Measurements from ENCODE around the gene DCAF8L2.

The DCAF8L2 gene

GRCh38 chrX:27775984-27776383 is 185.8 kb downstream of the DCAF8L2 start:
- ATAC-seq (ENCODE audit: low read depth) (no peak), DNase-seq (ENCODE audit: low spot score) (no peak)
- Histone ChIP-seq H3K27me3 (ENCODE audit: insufficient read depth, poor library complexity, severe bottlenecking) (no peaks in the 10 kb centered on the region), H3K36me3 (ENCODE audit: low read depth) (no peaks in the 10 kb centered on the region), H3K27ac (ENCODE audit: poor library complexity, severe bottlenecking) (no peak overlapping the region), H3K9me3 (ENCODE audit: severe bottlenecking) (no peaks in the 10 kb centered on the region), H3K4me1 (ENCODE audit: insufficient read depth, poor library complexity, severe bottlenecking) (no peaks in the 10 kb centered on the region), H3K4me3 (ENCODE audit: severe bottlenecking) (no peak overlapping the region)
- TF ChIP-seq CTCF (IDR thresholded peaks at IDR 0.05; ENCODE audit: poor library complexity, severe bottlenecking), result no peak

GRCh38 chrX:27796640-27797257 is 206.6 kb downstream of the DCAF8L2 start:
- no peak for TF ChIP-seq CTCF (IDR thresholded peaks at IDR 0.05; ENCODE audit: poor library complexity, severe bottlenecking)
- Histone ChIP-seq H3K27me3 (ENCODE audit: insufficient read depth, poor library complexity, severe bottlenecking) (no peaks in the 10 kb centered on the region), H3K27ac (ENCODE audit: poor library complexity, severe bottlenecking) (no peak overlapping the region), H3K4me1 (ENCODE audit: insufficient read depth, poor library complexity, severe bottlenecking) (no peaks in the 10 kb centered on the region), H3K36me3 (ENCODE audit: low read depth) (no peaks in the 10 kb centered on the region), H3K4me3 (ENCODE audit: severe bottlenecking) (no peak overlapping the region), H3K9me3 (ENCODE audit: severe bottlenecking) (no peaks in the 10 kb centered on the region)
- DNase-seq (ENCODE audit: low spot score) (no peak), ATAC-seq (ENCODE audit: low read depth) (no peak)

- Histone ChIP-seq H3K27ac (ENCODE audit: poor library complexity, severe bottlenecking) (no peak overlapping the region), H3K4me1 (ENCODE audit: insufficient read depth, poor library complexity, severe bottlenecking) (no peaks in the 10 kb centered on the region), H3K36me3 (ENCODE audit: low read depth) (no peaks in the 10 kb centered on the region), H3K9me3 (ENCODE audit: severe bottlenecking) (no peaks in the 10 kb centered on the region), H3K4me3 (ENCODE audit: severe bottlenecking) (no peak overlapping the region), H3K27me3 (ENCODE audit: insufficient read depth, poor library complexity, severe bottlenecking) (no peaks in the 10 kb centered on the region)
- no peak for TF ChIP-seq CTCF (IDR thresholded peaks at IDR 0.05; ENCODE audit: poor library complexity, severe bottlenecking)
- DNase-seq (ENCODE audit: low spot score) (no peak), ATAC-seq (ENCODE audit: low read depth) (no peak)
Observed at GRCh38 chrX:27797575-27797974, 207.4 kb downstream of the DCAF8L2 start.
